HCT116 (cell line): ENCODE data around the gene C9.

Experiments used
- CTCF ChIP-seq, 3 experiments: fragments of 200-600 bp in 1 of 3; sonication (generic) in 1 of 3; IDR thresholded peaks in 2 of 3; conservative IDR thresholded peaks in 1 of 3; 2 replicates each; pipeline ENCODE4 v1.5.1; 2012 to 2017; ENCODE audit warnings: low read depth in 2 of 3, low read length in 2 of 3, antibody characterized with exemption in 1 of 3, borderline replicate concordance in 1 of 3, control low read depth in 1 of 3, mild to moderate bottlenecking in 1 of 3, mixed read lengths in 1 of 3, mixed run types in 1 of 3, moderate library complexity in 1 of 3; ENCODE audit not compliant: insufficient read depth in 1 of 3
- RAD21 ChIP-seq: IDR thresholded peaks from 2 replicates; pipeline ENCODE4 v1.6.1; 2012; ENCODE audit warnings: low read depth, mild to moderate bottlenecking
- SRF ChIP-seq: IDR thresholded peaks from 2 replicates; pipeline ENCODE4 v1.6.1; 2012; ENCODE audit warnings: low read depth
- YY1 ChIP-seq: IDR thresholded peaks from 2 replicates; pipeline ENCODE4 v1.6.1; 2011; ENCODE audit warnings: low read length, low read depth, moderate library complexity, mild to moderate bottlenecking; ENCODE audit not compliant: insufficient replicate concordance; ENCODE audit errors: extremely low read depth

DNA sequence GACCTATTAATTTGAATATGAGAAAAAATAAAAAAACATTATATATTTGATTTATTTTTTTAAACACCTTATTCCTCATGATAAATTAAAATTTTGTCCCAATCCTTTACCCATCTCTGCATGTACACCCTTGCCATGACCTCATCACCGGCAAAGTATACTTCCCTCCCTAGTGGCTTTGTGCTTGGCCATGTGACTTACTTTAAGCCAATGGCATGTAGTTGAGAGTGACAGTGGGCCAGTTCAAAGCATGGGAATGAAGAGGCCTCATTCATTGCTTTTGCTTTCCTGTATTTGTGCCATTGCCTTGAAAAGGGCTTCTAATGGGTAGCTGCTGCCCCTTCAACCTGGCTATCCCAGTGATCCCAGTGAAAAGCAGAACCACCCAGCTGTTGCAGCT lies 31.2 kb downstream of the C9 start:
- no peak for TF ChIP-seq RAD21
- TF ChIP-seq CTCF (IDR thresholded peaks at IDR 0.05 in 2 of 3, conservative IDR thresholded peaks at IDR 0.05 in 1 of 3; ENCODE audit: borderline replicate concordance in 1 of 3, insufficient read depth in 1 of 3, low read depth in 2 of 3, low read length in 2 of 3): no peak
- TF ChIP-seq SRF: no peak
- no peak for TF ChIP-seq YY1
